Suprapubic skin (tissue), 3 donors: Measurements from ENCODE around the gene TANC2.

Experiments
- POLR2A ChIP-seq, 2 donors: fragments of 450-650 bp; IDR thresholded peaks; one replicate each; pipeline ENCODE4 v1.6.1; 2017; ENCODE audit warnings: antibody characterized with exemption in 2 of 2, mild to moderate bottlenecking in 2 of 2, moderate library complexity in 2 of 2
- TF ChIP-seq, protein P1 (sequence below), 2 donors: fragments of 200-600 bp in 1 of 2; fragments of 450-650 bp in 1 of 2; sonication (generic) in 1 of 2; IDR thresholded peaks; one replicate each; pipeline ENCODE4 v1.5.1; 2016 to 2019; ENCODE audit warnings: antibody characterized with exemption in 2 of 2, mild to moderate bottlenecking in 1 of 2, moderate library complexity in 1 of 2

DNA sequence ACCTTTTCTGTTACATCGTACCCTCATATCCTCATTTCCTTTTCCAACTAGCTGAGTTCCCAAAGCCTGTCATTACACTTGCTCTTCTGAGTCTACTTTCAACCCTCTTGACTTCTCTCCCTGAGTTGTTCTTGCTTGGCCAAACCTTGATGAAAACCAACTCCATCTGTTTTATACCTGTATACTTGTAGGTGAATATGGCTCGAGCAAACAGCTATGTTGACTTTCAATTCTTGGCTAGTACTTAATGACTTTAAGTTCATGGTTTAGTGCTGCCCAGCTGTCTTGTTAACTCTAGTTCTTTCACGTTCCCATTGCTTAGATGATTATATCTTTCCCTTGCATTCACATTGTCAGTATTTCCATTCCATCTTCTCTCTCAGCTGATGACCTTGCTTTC is 14.8 kb downstream of the TANC2 start:
- TF ChIP-seq, protein P1, sequence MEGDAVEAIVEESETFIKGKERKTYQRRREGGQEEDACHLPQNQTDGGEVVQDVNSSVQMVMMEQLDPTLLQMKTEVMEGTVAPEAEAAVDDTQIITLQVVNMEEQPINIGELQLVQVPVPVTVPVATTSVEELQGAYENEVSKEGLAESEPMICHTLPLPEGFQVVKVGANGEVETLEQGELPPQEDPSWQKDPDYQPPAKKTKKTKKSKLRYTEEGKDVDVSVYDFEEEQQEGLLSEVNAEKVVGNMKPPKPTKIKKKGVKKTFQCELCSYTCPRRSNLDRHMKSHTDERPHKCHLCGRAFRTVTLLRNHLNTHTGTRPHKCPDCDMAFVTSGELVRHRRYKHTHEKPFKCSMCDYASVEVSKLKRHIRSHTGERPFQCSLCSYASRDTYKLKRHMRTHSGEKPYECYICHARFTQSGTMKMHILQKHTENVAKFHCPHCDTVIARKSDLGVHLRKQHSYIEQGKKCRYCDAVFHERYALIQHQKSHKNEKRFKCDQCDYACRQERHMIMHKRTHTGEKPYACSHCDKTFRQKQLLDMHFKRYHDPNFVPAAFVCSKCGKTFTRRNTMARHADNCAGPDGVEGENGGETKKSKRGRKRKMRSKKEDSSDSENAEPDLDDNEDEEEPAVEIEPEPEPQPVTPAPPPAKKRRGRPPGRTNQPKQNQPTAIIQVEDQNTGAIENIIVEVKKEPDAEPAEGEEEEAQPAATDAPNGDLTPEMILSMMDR (IDR thresholded peaks at IDR 0.05): no peak
- no peak for TF ChIP-seq POLR2A (IDR thresholded peaks at IDR 0.05)
